B cell (primary cell): Measurements from ENCODE around the gene GLP2R. TPM values are rescaled to one million over a fixed set of nuclear protein-coding genes. Genes with fewer than 3 reads are reported as not detected.

ENCODE experiments used
- ATAC-seq: fragments of 200-7000 bp; cut with Tn5 transposase; one replicate; pipeline ENCODE4 v1.10.0; 2021; ENCODE audit warnings: low read depth, mild to moderate bottlenecking, moderate number of reproducible peaks, moderate library complexity
- CTCF ChIA-PET: fragments of 350-600 bp; sonication (Branson Sonifier 250); formaldehyde crosslinking; loops from one replicate; lab custom pipeline; 2021; ENCODE audit warnings: antibody characterized with exemption, inconsistent platforms; lab: Charles Lee
- POLR2A ChIA-PET: fragments of 350-600 bp; sonication (Branson Sonifier 250); formaldehyde crosslinking; loops from one replicate; lab custom pipeline; 2021; ENCODE audit warnings: antibody characterized with exemption; lab: Charles Lee
- DNase-seq: peaks from one replicate; pipeline ENCODE4 v3.0.0; 2013
- H2AFZ ChIP-seq: 2 replicates; pipeline ENCODE4 v1.6.1; 2012; ENCODE audit warnings: mild to moderate bottlenecking, low read depth, low read length; ENCODE audit not compliant: insufficient read depth, poor library complexity, severe bottlenecking
- H3K27ac ChIP-seq, 2 donors: 1 replicate in 1 of 2; 2 replicates in 1 of 2; pipeline ENCODE4 v1.5.1; 2012 to 2013; ENCODE audit warnings: low read length in 2 of 2, mild to moderate bottlenecking in 2 of 2, moderate library complexity in 1 of 2
- H3K27me3 ChIP-seq, 4 experiments: fragments of 200-600 bp in 1 of 4; sonication (generic) in 1 of 4; replicated peaks in 1 of 4; 1 replicate in 2 of 4; 2 replicates in 2 of 4; pipeline versions ENCODE4 v1.6.1 to v1.7.0; 2013 to 2016; ENCODE audit warnings: low read length in 3 of 4, mild to moderate bottlenecking in 2 of 4, mixed read lengths in 1 of 4, moderate library complexity in 1 of 4; ENCODE audit not compliant: insufficient read depth in 4 of 4, control insufficient read depth in 3 of 4; ENCODE audit errors: control extremely low read depth in 1 of 4
- H3K36me3 ChIP-seq, 2 experiments: replicated peaks in 1 of 2; 1 replicate in 1 of 2; 2 replicates in 1 of 2; pipeline versions ENCODE4 v1.6.1 to v1.7.1; 2013; ENCODE audit warnings: low read length in 1 of 2; ENCODE audit not compliant: insufficient read depth in 2 of 2, control insufficient read depth in 1 of 2; ENCODE audit errors: control extremely low read depth in 1 of 2, extremely low read depth in 1 of 2
- H3K4me1 ChIP-seq, 2 donors: fragments of 200-600 bp in 1 of 2; sonication (generic) in 1 of 2; 1 replicate in 1 of 2; 2 replicates in 1 of 2; pipeline versions ENCODE4 v1.5.1 to v1.6.1; 2013 to 2017; ENCODE audit warnings: low read length in 2 of 2; ENCODE audit not compliant: control insufficient read depth in 2 of 2, insufficient read depth in 2 of 2
- H3K4me2 ChIP-seq: replicated peaks from 2 replicates; pipeline ENCODE3; 2012; ENCODE audit warnings: mild to moderate bottlenecking, low read depth, low read length; ENCODE audit not compliant: poor library complexity, severe bottlenecking
- H3K4me3 ChIP-seq, 5 experiments: fragments of 200-600 bp in 1 of 5; sonication (generic) in 1 of 5; 1 replicate in 3 of 5; 2 replicates in 2 of 5; pipeline versions ENCODE4 v1.5.1 to v1.7.0; 2011 to 2016; ENCODE audit warnings: low read length in 4 of 5, mild to moderate bottlenecking in 4 of 5, low read depth in 2 of 5, control low read depth in 1 of 5, moderate library complexity in 1 of 5; ENCODE audit not compliant: insufficient read depth in 1 of 5; ENCODE audit errors: control extremely low read depth in 1 of 5, extremely low read depth in 1 of 5
- H3K79me2 ChIP-seq: fragments of 200-600 bp; sonication (generic); one replicate; pipeline ENCODE4 v1.6.0; 2016; ENCODE audit warnings: low read length; ENCODE audit not compliant: control insufficient read depth, insufficient read depth
- H3K9ac ChIP-seq: fragments of 200-600 bp; sonication (generic); 2 replicates; pipeline ENCODE4 v1.6.1; 2017; ENCODE audit warnings: mild to moderate bottlenecking, low read length, moderate library complexity
- H3K9me3 ChIP-seq, 3 donors: one replicate each; pipeline versions ENCODE4 v1.6.1 to v1.7.1; 2013; ENCODE audit warnings: low read length in 2 of 3; ENCODE audit not compliant: control insufficient read depth in 2 of 3, insufficient read depth in 1 of 3; ENCODE audit errors: control extremely low read depth in 1 of 3
- H4K20me1 ChIP-seq: 2 replicates; pipeline ENCODE4 v1.6.0; 2012; ENCODE audit warnings: mild to moderate bottlenecking, low read length; ENCODE audit not compliant: insufficient read depth, control insufficient read depth, poor library complexity, severe bottlenecking
- H3K27ac Mint-ChIP-seq: one replicate; pipeline ENCODE4 v1.8.0; 2021; ENCODE audit warnings: mixed read lengths
- H3K27me3 Mint-ChIP-seq: one replicate; pipeline ENCODE4 v1.8.0; 2021; ENCODE audit warnings: mixed read lengths
- H3K4me1 Mint-ChIP-seq: one replicate; pipeline ENCODE4 v1.8.0; 2021; ENCODE audit warnings: mixed read lengths
- H3K4me3 Mint-ChIP-seq: one replicate; pipeline ENCODE4 v1.8.0; 2021; ENCODE audit warnings: mixed read lengths
- H3K9me3 Mint-ChIP-seq: one replicate; pipeline ENCODE4 v1.8.0; 2022; ENCODE audit warnings: mixed read lengths; ENCODE audit not compliant: insufficient read depth
- EZH2 ChIP-seq: IDR thresholded peaks from 2 replicates; pipeline ENCODE4 v1.6.1; 2012; ENCODE audit warnings: borderline replicate concordance, low read depth, mild to moderate bottlenecking, moderate library complexity, low read length; ENCODE audit not compliant: insufficient read depth, poor library complexity, severe bottlenecking
- WGBS: methylation state at CpG from one replicate; pipeline ENCODE4 v1.1.5; 2013; ENCODE audit warnings: missing lambda C conversion rate; ENCODE audit not compliant: insufficient coverage; 5-methylcytosine and 5-hydroxymethylcytosine counted together
- intact Hi-C: fragments of 100-400 bp; cut with micrococcal nuclease; formaldehyde crosslinking; loops from one replicate; pipeline ENCODE4 v1.10.0; 2022
- polyA plus RNA-seq: library from polyadenylated mRNA; depleted of rRNA; stranded (reverse); fragments of >200 nt; gene quantifications from 2 replicates; pipeline ENCODE4 v1.2.3, GENCODE V29; 2012
- total RNA-seq, 2 donors: library from RNA; stranded (reverse); fragments of 120-200 nt in 1 of 2; gene quantifications; 1 replicate in 1 of 2; 2 replicates in 1 of 2; pipeline versions ENCODE4 v1.2.3 to v1.2.4, GENCODE V29; 2013 to 2022
- TF ChIP-seq, protein P1 (sequence below): fragments of 200-600 bp; IDR thresholded peaks from one replicate; pipeline ENCODE4 v1.8.0; 2022; ENCODE audit warnings: antibody characterized with exemption, mild to moderate bottlenecking

Gene GLP2R
- total and polyA plus RNA-seq, 2 donors (not counting 1 experiment from before 2014, with no cell fraction given), result not detected

DNA sequence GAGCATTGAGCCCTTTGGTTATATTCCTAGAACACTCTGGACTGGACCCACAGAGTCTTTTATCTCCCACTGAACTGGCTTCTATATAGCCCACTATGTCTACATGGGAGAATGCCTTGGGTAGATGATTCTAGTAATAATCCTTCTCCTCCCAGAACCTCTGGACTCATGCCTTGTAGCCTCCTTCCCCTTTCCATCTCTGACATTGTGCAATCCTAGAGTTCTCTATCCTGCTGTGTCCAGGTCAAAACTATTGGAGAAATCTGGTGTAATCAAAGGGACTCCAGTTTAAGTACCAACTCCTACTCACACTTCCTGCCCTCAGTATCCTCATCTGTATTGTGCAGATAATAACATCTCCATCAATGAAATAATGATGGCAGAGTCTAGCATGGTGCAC, 70.2 kb downstream of the GLP2R start:
- Mint-ChIP-seq H3K27me3 (peaks cover 30% of the 10 kb centered on the region), H3K4me3 (no peak overlapping the region), H3K9me3 (no peaks in the 10 kb centered on the region), H3K27ac (no peak overlapping the region), H3K4me1 (no peaks in the 10 kb centered on the region)
- no peaks in the 10 kb centered on the region for H3K36me3 ChIP-seq
- H2AFZ ChIP-seq, result no peak overlapping the region
- ATAC-seq (no peak), DNase-seq (no peak)
- H3K27me3 ChIP-seq, result peaks cover 0 to 3% (median 0%) of the 10 kb centered on the region in 4 experiments
- ChIA-PET CTCF (no interaction called here), POLR2A (no interaction called here)
- H3K4me2 ChIP-seq, result no peak overlapping the region
- no peaks in the 10 kb centered on the region for H3K79me2 ChIP-seq
- no peaks in the 10 kb centered on the region for H3K9me3 ChIP-seq
- H3K9ac ChIP-seq, result no peak overlapping the region
- intact Hi-C loops, result no loop called here
- TF ChIP-seq, protein P1, sequence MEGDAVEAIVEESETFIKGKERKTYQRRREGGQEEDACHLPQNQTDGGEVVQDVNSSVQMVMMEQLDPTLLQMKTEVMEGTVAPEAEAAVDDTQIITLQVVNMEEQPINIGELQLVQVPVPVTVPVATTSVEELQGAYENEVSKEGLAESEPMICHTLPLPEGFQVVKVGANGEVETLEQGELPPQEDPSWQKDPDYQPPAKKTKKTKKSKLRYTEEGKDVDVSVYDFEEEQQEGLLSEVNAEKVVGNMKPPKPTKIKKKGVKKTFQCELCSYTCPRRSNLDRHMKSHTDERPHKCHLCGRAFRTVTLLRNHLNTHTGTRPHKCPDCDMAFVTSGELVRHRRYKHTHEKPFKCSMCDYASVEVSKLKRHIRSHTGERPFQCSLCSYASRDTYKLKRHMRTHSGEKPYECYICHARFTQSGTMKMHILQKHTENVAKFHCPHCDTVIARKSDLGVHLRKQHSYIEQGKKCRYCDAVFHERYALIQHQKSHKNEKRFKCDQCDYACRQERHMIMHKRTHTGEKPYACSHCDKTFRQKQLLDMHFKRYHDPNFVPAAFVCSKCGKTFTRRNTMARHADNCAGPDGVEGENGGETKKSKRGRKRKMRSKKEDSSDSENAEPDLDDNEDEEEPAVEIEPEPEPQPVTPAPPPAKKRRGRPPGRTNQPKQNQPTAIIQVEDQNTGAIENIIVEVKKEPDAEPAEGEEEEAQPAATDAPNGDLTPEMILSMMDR, result no peak
- TF ChIP-seq EZH2, result no peak
- H4K20me1 ChIP-seq, result no peaks in the 10 kb centered on the region
- H3K4me3 ChIP-seq, result no peak overlapping the region
- H3K27ac ChIP-seq, result no peak overlapping the region
- no peaks in the 10 kb centered on the region for H3K4me1 ChIP-seq

DNA sequence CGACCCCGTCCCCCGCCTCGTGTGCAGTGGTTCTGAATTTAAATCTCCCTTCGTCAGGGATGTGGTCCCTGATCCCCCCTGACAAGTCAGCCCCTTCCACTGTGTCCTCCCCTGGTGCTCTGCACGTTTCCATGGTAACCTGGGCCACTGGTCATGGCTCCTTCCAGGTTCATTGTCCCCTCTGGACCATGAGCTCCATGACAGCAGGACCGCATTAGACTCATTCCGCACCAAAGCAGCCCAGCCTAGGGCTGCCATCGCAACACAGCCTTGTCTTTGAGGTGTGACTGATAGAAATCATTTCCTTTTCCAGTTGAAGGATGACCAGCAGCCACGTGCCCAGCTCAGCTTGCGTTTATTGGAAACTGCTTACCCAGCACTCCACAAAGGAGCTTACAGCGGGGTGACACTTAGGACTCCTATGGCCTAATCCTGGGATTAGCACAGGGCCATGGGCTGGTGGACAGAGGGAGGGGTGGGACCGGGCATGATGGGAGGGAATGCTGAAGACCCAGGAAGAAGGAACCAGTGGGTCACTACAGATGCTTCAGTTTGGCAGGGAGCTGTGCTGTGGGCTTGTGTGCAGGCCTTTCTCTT, 71.7 kb downstream of the GLP2R start:
- Histone ChIP-seq H3K9ac (no peak overlapping the region), H4K20me1 (no peaks in the 10 kb centered on the region), H3K27ac (no peak overlapping the region), H3K27me3 (peaks cover 0 to 3% (median 0%) of the 10 kb centered on the region in 4 experiments), H3K4me2 (no peak overlapping the region), H2AFZ (no peak overlapping the region), H3K4me1 (no peaks in the 10 kb centered on the region), H3K4me3 (no peak overlapping the region), H3K36me3 (no peaks in the 10 kb centered on the region), H3K79me2 (no peaks in the 10 kb centered on the region), H3K9me3 (no peaks in the 10 kb centered on the region)
- ChIA-PET CTCF (no interaction called here), POLR2A (no interaction called here)
- no peak for ATAC-seq
- no peaks in the 10 kb centered on the region for H3K9me3 Mint-ChIP-seq
- DNase-seq, result no peak
- no peak overlapping the region for H3K27ac Mint-ChIP-seq
- WGBS, result 92% methylated on average over 11 of the region's 13 CpGs
- H3K4me1 Mint-ChIP-seq, result no peaks in the 10 kb centered on the region
- no peak overlapping the region for H3K4me3 Mint-ChIP-seq
- TF ChIP-seq, protein P1, result no peak
- no peak for TF ChIP-seq EZH2
- intact Hi-C loops, result no loop called here
- peaks cover 32% of the 10 kb centered on the region for H3K27me3 Mint-ChIP-seq
